Body of pancreas (tissue), 4 donors: ENCODE results near the gene TMEM222. TPM values are rescaled to one million over a fixed set of nuclear protein-coding genes. Genes with fewer than 3 reads are reported as not detected.

Source experiments
- ATAC-seq: fragments of 150-250 bp; one replicate; pipeline ENCODE4 v1.9.1; 2016
- DNase-seq, 4 donors: peaks; one replicate each; pipeline ENCODE4 v3.0.0-alpha.2; 2019
- H3K27ac ChIP-seq, 4 donors: fragments of 200-600 bp; sonication (generic); 1 replicate in 3 of 4; 2 replicates in 1 of 4; pipeline versions ENCODE4 v1.5.1 to v1.6.1; 2016 to 2019; ENCODE audit warnings: mild to moderate bottlenecking in 1 of 4, mixed read lengths in 1 of 4, moderate library complexity in 1 of 4
- H3K27me3 ChIP-seq, 2 donors: fragments of 200-600 bp; sonication (generic); one replicate each; pipeline ENCODE4 v1.6.0; 2016; ENCODE audit warnings: mild to moderate bottlenecking in 1 of 2
- H3K36me3 ChIP-seq, 2 donors: fragments of 200-600 bp; sonication (generic); replicated peaks in 1 of 2; 2 replicates each; pipeline ENCODE4 v1.5.1; 2016; ENCODE audit warnings: low read depth in 2 of 2; ENCODE audit not compliant: insufficient read depth in 1 of 2
- H3K4me1 ChIP-seq: fragments of 200-600 bp; sonication (generic); one replicate; pipeline ENCODE4 v1.6.0; 2016
- H3K4me3 ChIP-seq, 2 donors: fragments of 200-600 bp; sonication (generic); 1 replicate in 1 of 2; 2 replicates in 1 of 2; pipeline ENCODE4 v1.5.1; 2016 to 2019
- H3K9me3 ChIP-seq, 3 donors: fragments of 200-600 bp; sonication (generic); 1 replicate in 2 of 3; 2 replicates in 1 of 3; pipeline ENCODE4 v1.5.1; 2016
- CTCF ChIP-seq, 7 experiments: fragments of 450-650 bp in 4 of 7; fragments of 200-600 bp in 3 of 7; sonication (generic) in 3 of 7; IDR thresholded peaks; one replicate each; pipeline ENCODE4 v1.5.1; 2016 to 2019; ENCODE audit warnings: antibody characterized with exemption in 7 of 7
- POLR2A ChIP-seq, 3 donors: fragments of 450-650 bp; IDR thresholded peaks; one replicate each; pipeline ENCODE4 v1.6.1; 2016; ENCODE audit warnings: antibody characterized with exemption in 3 of 3, mild to moderate bottlenecking in 2 of 3
- WGBS, 2 donors: methylation state at CpG; one replicate each; pipeline ENCODE4 v1.1.5; 2017; 5-methylcytosine and 5-hydroxymethylcytosine counted together
- intact Hi-C: fragments of 100-400 bp; cut with DNase I; formaldehyde crosslinking; loops from one replicate; pipeline ENCODE4 v1.15.1; 2023
- total RNA-seq, 2 donors: library from RNA; depleted of rRNA; stranded (reverse); fragments of >200 nt; gene quantifications; one replicate each; pipeline ENCODE4 v1.1.0, GENCODE V29; 2016

Gene TMEM222
- total RNA-seq, 2 donors from 2014 or later: 8.6 to 20.0 TPM

GRCh38 chr1:27300341-27301051 lies 21.5 kb upstream of the TMEM222 start:
- peak; percentile 84 for ATAC-seq
- H3K27ac ChIP-seq: peak overlapping the region in 2 of 4 donors; percentile 27 to 51
- no peaks in the 10 kb centered on the region for H3K4me1 ChIP-seq
- TF ChIP-seq CTCF (IDR thresholded peaks at IDR 0.05): peak; percentile 95 to 98 (median 97)
- peak in 1 of 3 donors; percentile 4 for TF ChIP-seq POLR2A (IDR thresholded peaks at IDR 0.05)
- intact Hi-C loops: loop anchor here (2.0 kb wide), 1 partner anchor 94 kb away; no protein-coding TSS in a partner anchor
- no peaks in the 10 kb centered on the region for H3K9me3 ChIP-seq
- peak; percentile 81 to 87 (median 84) for DNase-seq
- H3K27me3 ChIP-seq: no peaks in the 10 kb centered on the region
- H3K4me3 ChIP-seq: no peak overlapping the region
- peaks cover 0 to 21% of the 10 kb centered on the region in 2 donors for H3K36me3 ChIP-seq
- 35 to 69% methylated on average over 2 to 5 of the region's 5 CpGs for WGBS, 2 donors

- no peaks in the 10 kb centered on the region for H3K27me3 ChIP-seq
- no peak overlapping the region for H3K4me3 ChIP-seq
- peaks cover 0 to 21% of the 10 kb centered on the region in 2 donors for H3K36me3 ChIP-seq
- H3K4me1 ChIP-seq: no peaks in the 10 kb centered on the region
- WGBS, 2 donors: 83 to 92% methylated on average over 2 to 8 of the region's 8 CpGs
- no peak overlapping the region for H3K27ac ChIP-seq
- no peaks in the 10 kb centered on the region for H3K9me3 ChIP-seq
- DNase-seq: no peak
- intact Hi-C loops: loop anchor here (2.0 kb wide), 1 partner anchor 94 kb away; no protein-coding TSS in a partner anchor
- TF ChIP-seq POLR2A (IDR thresholded peaks at IDR 0.05) (no peak), CTCF (IDR thresholded peaks at IDR 0.05) (no peak)
- no peak for ATAC-seq
Observed at GRCh38 chr1:27301052-27301422, 20.9 kb upstream of the TMEM222 start.

GRCh38 chr1:27301582-27302199 lies 20.3 kb upstream of the TMEM222 start:
- 75 to 82% methylated on average over 4 to 10 of the region's 10 CpGs for WGBS, 2 donors
- DNase-seq: no peak
- intact Hi-C loops: loop anchor here (2.0 kb wide), 1 partner anchor 93 kb away; no protein-coding TSS in a partner anchor
- Histone ChIP-seq H3K36me3 (peaks cover 0 to 21% of the 10 kb centered on the region in 2 donors), H3K4me3 (no peak overlapping the region), H3K27ac (no peak overlapping the region), H3K9me3 (no peaks in the 10 kb centered on the region), H3K4me1 (no peaks in the 10 kb centered on the region), H3K27me3 (no peaks in the 10 kb centered on the region)
- no peak for TF ChIP-seq CTCF (IDR thresholded peaks at IDR 0.05)
- no peak for TF ChIP-seq POLR2A (IDR thresholded peaks at IDR 0.05)
- no peak for ATAC-seq

- WGBS, 2 donors: 95 to 96% methylated on average over 2 of the region's 2 CpGs
Observed at GRCh38 chr1:27302612-27303011, 19.4 kb upstream of the TMEM222 start.

More at GRCh38 chr1:27302612-27303011, 19.4 kb upstream of the TMEM222 start:
- no peak overlapping the region for H3K27ac ChIP-seq
- H3K9me3 ChIP-seq: no peaks in the 10 kb centered on the region
- TF ChIP-seq CTCF (IDR thresholded peaks at IDR 0.05) (no peak), POLR2A (IDR thresholded peaks at IDR 0.05) (no peak)
- no peaks in the 10 kb centered on the region for H3K27me3 ChIP-seq
- DNase-seq (no peak), ATAC-seq (no peak)
- peaks cover 0 to 16% of the 10 kb centered on the region in 2 donors for H3K36me3 ChIP-seq
- H3K4me1 ChIP-seq: no peaks in the 10 kb centered on the region
- H3K4me3 ChIP-seq: no peak overlapping the region
- intact Hi-C loops: no loop called here
